Fibroblast of lung (primary cell): ENCODE results near the gene IARS1.

Experiments used
- EZH2 ChIP-seq: IDR thresholded peaks from 2 replicates; pipeline ENCODE4 v1.5.1; 2012; ENCODE audit warnings: low read length, control low read depth, mild to moderate bottlenecking; ENCODE audit errors: missing control alignments
- TF ChIP-seq, protein P1 (sequence below), 2 donors: IDR thresholded peaks in 1 of 2; conservative IDR thresholded peaks in 1 of 2; 1 replicate in 1 of 2; 2 replicates in 1 of 2; pipeline ENCODE4 v1.5.1; 2011 to 2012; ENCODE audit warnings: low read length in 2 of 2, control low read depth in 1 of 2, inconsistent platforms in 1 of 2, low read depth in 1 of 2, mild to moderate bottlenecking in 1 of 2

GRCh38 chr9:92297611-92298010 is 4.1 kb upstream of the IARS1 start:
- TF ChIP-seq, protein P1, sequence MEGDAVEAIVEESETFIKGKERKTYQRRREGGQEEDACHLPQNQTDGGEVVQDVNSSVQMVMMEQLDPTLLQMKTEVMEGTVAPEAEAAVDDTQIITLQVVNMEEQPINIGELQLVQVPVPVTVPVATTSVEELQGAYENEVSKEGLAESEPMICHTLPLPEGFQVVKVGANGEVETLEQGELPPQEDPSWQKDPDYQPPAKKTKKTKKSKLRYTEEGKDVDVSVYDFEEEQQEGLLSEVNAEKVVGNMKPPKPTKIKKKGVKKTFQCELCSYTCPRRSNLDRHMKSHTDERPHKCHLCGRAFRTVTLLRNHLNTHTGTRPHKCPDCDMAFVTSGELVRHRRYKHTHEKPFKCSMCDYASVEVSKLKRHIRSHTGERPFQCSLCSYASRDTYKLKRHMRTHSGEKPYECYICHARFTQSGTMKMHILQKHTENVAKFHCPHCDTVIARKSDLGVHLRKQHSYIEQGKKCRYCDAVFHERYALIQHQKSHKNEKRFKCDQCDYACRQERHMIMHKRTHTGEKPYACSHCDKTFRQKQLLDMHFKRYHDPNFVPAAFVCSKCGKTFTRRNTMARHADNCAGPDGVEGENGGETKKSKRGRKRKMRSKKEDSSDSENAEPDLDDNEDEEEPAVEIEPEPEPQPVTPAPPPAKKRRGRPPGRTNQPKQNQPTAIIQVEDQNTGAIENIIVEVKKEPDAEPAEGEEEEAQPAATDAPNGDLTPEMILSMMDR (conservative IDR thresholded peaks at IDR 0.05 in 1 of 2, IDR thresholded peaks at IDR 0.05 in 1 of 2; ENCODE audit: low read depth in 1 of 2, low read length in 2 of 2): no peak
- no peak for TF ChIP-seq EZH2
